Aorta (tissue), 5 donors: ENCODE results near the gene SLC46A1. TPM values are rescaled to one million over a fixed set of nuclear protein-coding genes. Genes with fewer than 3 reads are reported as not detected.

Experiments used
- ATAC-seq: fragments of 200-7000 bp; cut with Tn5 transposase; one replicate; pipeline ENCODE4 v1.9.1; 2022; ENCODE audit warnings: moderate library complexity; ENCODE audit not compliant: low FRiP score
- DNase-seq, 2 donors: peaks; one replicate each; pipeline ENCODE4 v3.0.0-alpha.2; 2020
- H3K27ac ChIP-seq, 2 donors: one replicate each; pipeline ENCODE4 v1.5.1; 2013; ENCODE audit warnings: low read length in 2 of 2, mild to moderate bottlenecking in 2 of 2, moderate library complexity in 2 of 2, control low read depth in 1 of 2, inconsistent platforms in 1 of 2, low read depth in 1 of 2
- H3K27me3 ChIP-seq, 2 donors: one replicate each; pipeline ENCODE4 v1.6.1; 2013; ENCODE audit warnings: control low read depth in 1 of 2, low read length in 1 of 2, mild to moderate bottlenecking in 1 of 2, moderate library complexity in 1 of 2; ENCODE audit not compliant: insufficient read depth in 2 of 2, control insufficient read depth in 1 of 2
- H3K36me3 ChIP-seq, 2 donors: one replicate each; pipeline ENCODE4 v1.6.1; 2013; ENCODE audit warnings: control low read depth in 1 of 2, low read length in 1 of 2, mild to moderate bottlenecking in 1 of 2; ENCODE audit not compliant: insufficient read depth in 2 of 2, control insufficient read depth in 1 of 2
- H3K4me1 ChIP-seq, 2 donors: one replicate each; pipeline ENCODE4 v1.6.1; 2013; ENCODE audit warnings: low read length in 2 of 2, control low read depth in 1 of 2, mild to moderate bottlenecking in 1 of 2, moderate library complexity in 1 of 2; ENCODE audit not compliant: insufficient read depth in 2 of 2, control insufficient read depth in 1 of 2
- H3K4me3 ChIP-seq, 2 donors: one replicate each; pipeline ENCODE4 v1.5.1; 2013; ENCODE audit warnings: low read length in 2 of 2, control low read depth in 1 of 2, mild to moderate bottlenecking in 1 of 2
- H3K9me3 ChIP-seq: one replicate; pipeline ENCODE4 v1.6.1; 2013; ENCODE audit warnings: mild to moderate bottlenecking, low read length; ENCODE audit not compliant: control insufficient read depth
- WGBS, 2 donors: extraction: QIAGEN DNeasy Blood & Tissue Kit; methylation state at CpG; one replicate each; pipeline ENCODE4 v1.1.7; 2013; 5-methylcytosine and 5-hydroxymethylcytosine counted together
- intact Hi-C, 2 donors: fragments of 100-400 bp; cut with DNase I; formaldehyde crosslinking; loops; one replicate each; pipeline versions ENCODE4 v1.14.2 to v1.15.0; 2022
- polyA plus RNA-seq, 2 donors: library from polyadenylated mRNA; stranded (reverse); fragments of 200-250 nt; gene quantifications; one replicate each; pipeline ENCODE4 v1.2.3, GENCODE V29; 2013
- total RNA-seq, 2 donors: library from RNA; stranded (reverse); fragmentation: NEBNext Ultra II Directional; extraction: Animal tissue kit (Norgen Biotek cat#: 25700); gene quantifications; one replicate each; pipeline ENCODE4 v1.2.1, GENCODE V29; 2021
- donor health status: healthy with polysubstance abuse.
- donor health status: Bipolar disorder and iron deficiency.
- donor health status: DM: no; HTN: no; CAD: no.
- donor health status: DM: no; HTN: no; CAD: no.
- donor health status: DM: yes; HTN: yes; CAD: no.

SLC46A1 gene
- total and polyA plus RNA-seq, 4 donors: 4.4 to 16.7 (median 8.4) TPM

- intact Hi-C loops: no loop called here
- DNase-seq (peak in 1 of 2 donors; percentile 75), ATAC-seq (no peak)
- Histone ChIP-seq H3K4me3 (no peak overlapping the region), H3K36me3 (no peaks in the 10 kb centered on the region), H3K9me3 (no peaks in the 10 kb centered on the region), H3K27ac (no peak overlapping the region), H3K4me1 (no peaks in the 10 kb centered on the region), H3K27me3 (no peaks in the 10 kb centered on the region)
- 52 to 58% methylated on average over 69 to 72 of the region's 72 CpGs for WGBS, 2 donors
Measured at GRCh38 chr17:28381141-28381825, 24.7 kb downstream of the SLC46A1 start.

- Histone ChIP-seq H3K36me3 (no peaks in the 10 kb centered on the region), H3K4me3 (no peak overlapping the region), H3K27ac (no peak overlapping the region), H3K4me1 (no peaks in the 10 kb centered on the region), H3K27me3 (no peaks in the 10 kb centered on the region), H3K9me3 (no peaks in the 10 kb centered on the region)
- no peak for ATAC-seq
- WGBS, 2 donors: 86 to 89% methylated on average over 10 of the region's 10 CpGs
- intact Hi-C loops: no loop called here
- DNase-seq: peak in 1 of 2 donors; percentile 21
Measured at GRCh38 chr17:28379814-28380801, 25.9 kb downstream of the SLC46A1 start.

- Histone ChIP-seq H3K9me3 (no peaks in the 10 kb centered on the region), H3K4me1 (no peaks in the 10 kb centered on the region), H3K36me3 (no peaks in the 10 kb centered on the region), H3K4me3 (no peak overlapping the region), H3K27me3 (no peaks in the 10 kb centered on the region), H3K27ac (no peak overlapping the region)
- no peak for DNase-seq
- WGBS, 2 donors: 54 to 61% methylated on average over 6 of the region's 6 CpGs
- intact Hi-C loops: no loop called here
- no peak for ATAC-seq
Measured at GRCh38 chr17:28372945-28373274, 33.1 kb downstream of the SLC46A1 start.

GRCh38 chr17:28372203-28372944 is 33.6 kb downstream of the SLC46A1 start:
- WGBS, 2 donors: 0 to 5% methylated on average over 37 to 53 of the region's 53 CpGs
- intact Hi-C loops: no loop called here
- peak overlapping the region; percentile 51 to 55 for H3K4me3 ChIP-seq
- H3K27ac ChIP-seq: no peak overlapping the region
- ATAC-seq (no peak), DNase-seq (peak in 1 of 2 donors; percentile 84)
- no peaks in the 10 kb centered on the region for H3K9me3 ChIP-seq
- no peaks in the 10 kb centered on the region for H3K36me3 ChIP-seq
- no peaks in the 10 kb centered on the region for H3K27me3 ChIP-seq
- H3K4me1 ChIP-seq: no peaks in the 10 kb centered on the region

- intact Hi-C loops: no loop called here
- DNase-seq: peak; percentile 93 to 98
Measured at GRCh38 chr17:28371245-28372202, 34.5 kb downstream of the SLC46A1 start, which contains the start of gene SARM1. Gene SARM1 (plus strand): TSS chr17:28371694. CDS start chr17:28372033, 339 bp downstream.

GRCh38 chr17:28370744-28371103 is 35.3 kb downstream of the SLC46A1 start:
- intact Hi-C loops: no loop called here
- H3K4me1 ChIP-seq: no peaks in the 10 kb centered on the region
- no peak overlapping the region for H3K4me3 ChIP-seq
- WGBS, 2 donors: 66% methylated on average over 1 of the region's 1 CpG
- ATAC-seq (no peak), DNase-seq (no peak)
- no peaks in the 10 kb centered on the region for H3K27me3 ChIP-seq
- peak overlapping the region; percentile 5 to 31 for H3K27ac ChIP-seq
- H3K9me3 ChIP-seq: no peaks in the 10 kb centered on the region
- H3K36me3 ChIP-seq: no peaks in the 10 kb centered on the region

More at GRCh38 chr17:28371245-28372202, 34.5 kb downstream of the SLC46A1 start, which contains the start of gene SARM1:
- no peaks in the 10 kb centered on the region for H3K36me3 ChIP-seq
- peak within 1 kb of the TSS; percentile 51 to 55 for H3K4me3 ChIP-seq
- ATAC-seq: peak; percentile 88
- 1% methylated on average over 66 to 80 of the region's 80 CpGs for WGBS, 2 donors
- no peaks in the 10 kb centered on the region for H3K9me3 ChIP-seq
- peak within 1 kb of the TSS; percentile 15 to 31 for H3K27ac ChIP-seq
- H3K4me1 ChIP-seq: no peaks in the 10 kb centered on the region
- no peaks in the 10 kb centered on the region for H3K27me3 ChIP-seq

GRCh38 chr17:28370035-28370743 is 35.8 kb downstream of the SLC46A1 start, which contains the start of gene VTN:
Gene VTN (minus strand): TSS chr17:28370307. CDS start chr17:28370203, 104 bp downstream.
- H3K4me3 ChIP-seq: no peak within 1 kb of the TSS
- intact Hi-C loops: no loop called here
- DNase-seq: no peak

More at GRCh38 chr17:28370035-28370743, 35.8 kb downstream of the SLC46A1 start, which contains the start of gene VTN:
- H3K36me3 ChIP-seq: no peaks in the 10 kb centered on the region
- no peaks in the 10 kb centered on the region for H3K9me3 ChIP-seq
- no peaks in the 10 kb centered on the region for H3K4me1 ChIP-seq
- H3K27me3 ChIP-seq: no peaks in the 10 kb centered on the region
- no peak for ATAC-seq
- H3K27ac ChIP-seq: peak within 1 kb of the TSS; percentile 31 to 46
- 21 to 22% methylated on average over 8 of the region's 8 CpGs for WGBS, 2 donors
